ENCODE measurements around the gene PHF21A. TPM values are rescaled to one million over a fixed set of nuclear protein-coding genes. Genes with fewer than 3 reads are reported as not detected.

PHF21A gene
- total RNA-seq, 2 donors from 2014 or later: 69.2 to 70.2 TPM

GRCh38 chr11:45885274-45885920 lies 235.9 kb downstream of the PHF21A start, which contains the start of gene MAPK8IP1:
TSS of gene MAPK8IP1 (plus strand) at chr11:45885651. CDS start at chr11:45885821, 170 bp downstream.
- Mint-ChIP-seq H3K9me3 (no peaks in the 10 kb centered on the region), H3K4me1 (ENCODE audit: low read depth) (no peaks in the 10 kb centered on the region), H3K4me3 (peak within 1 kb of the TSS; percentile 52 to 80), H3K27me3 (ENCODE audit: low read depth) (no peaks in the 10 kb centered on the region), H3K27ac (no peak within 1 kb of the TSS), H3K36me3 (ENCODE audit: insufficient read depth in 2 of 2) (peaks cover 0 to 3% of the 10 kb centered on the region in 2 donors)
- ATAC-seq (replicated peaks in 1 of 2) (peak; percentile 82 to 84), DNase-seq (peak; percentile 53 to 58)

- ATAC-seq (replicated peaks in 1 of 2) (no peak), DNase-seq (no peak)
- Mint-ChIP-seq H3K27me3 (ENCODE audit: low read depth) (no peaks in the 10 kb centered on the region), H3K4me1 (ENCODE audit: low read depth) (no peaks in the 10 kb centered on the region), H3K36me3 (ENCODE audit: insufficient read depth in 2 of 2) (peaks cover 2 to 5% of the 10 kb centered on the region in 2 donors), H3K9me3 (no peaks in the 10 kb centered on the region), H3K27ac (no peak overlapping the region), H3K4me3 (peak overlapping the region; percentile 52 to 80)
Measured at GRCh38 chr11:45884596-45885185, 236.6 kb downstream of the PHF21A start.

Other genes starting within 250 kb of the PHF21A start
- under 1 TPM; 0.50 to 0.69 TPM for gene MAPK8IP1, start 235.8 kb downstream of the PHF21A start, total RNA-seq
- 1 to 10 TPM; 1.3 to 1.9 TPM for gene FREY1, start 214.2 kb downstream of the PHF21A start, total RNA-seq
- 10 to 100 TPM; 42.5 to 46.8 TPM for gene PEX16, start 203.6 kb downstream of the PHF21A start, total RNA-seq
- 1 to 10 TPM in 1 of 2 donors, under 1 TPM in 1; 0.90 to 1.4 TPM for gene LARGE2, start 198.8 kb downstream of the PHF21A start, total RNA-seq
- gene CREB3L1, start 156.2 kb upstream of the PHF21A start, total RNA-seq: not detected
- 10 to 100 TPM; 84.2 to 94.0 TPM for gene DGKZ, start 226.0 kb upstream of the PHF21A start, total RNA-seq